GM21515 (cell line): ENCODE measurements around the gene AIF1.

Experiments used
- ATAC-seq: cut with Tn5 transposase; IDR thresholded peaks from one replicate; pipeline ENCODE4 v1.9.1; 2021; ENCODE audit not compliant: unreplicated experiment

AIF1 gene

GRCh38 chr6:31614684-31615578 lies at the start of gene AIF1:
AIF1 (plus strand) TSS chr6:31615234; CDS start chr6:31615330, 96 bp downstream.
- no peak for ATAC-seq

GRCh38 chr6:31567531-31568370 lies 47.3 kb upstream of the AIF1 start:
- ATAC-seq, result no peak

GRCh38 chr6:31568537-31568961 lies 46.5 kb upstream of the AIF1 start:
- ATAC-seq, result peak; percentile 59

- ATAC-seq, result no peak
Measured at GRCh38 chr6:31569861-31570536, 45.0 kb upstream of the AIF1 start.

- peak; percentile 35 for ATAC-seq
Measured at GRCh38 chr6:31572041-31572911, 42.8 kb upstream of the AIF1 start, which contains the start of gene LTA. LTA (plus strand) TSS chr6:31572289; CDS start chr6:31572743, 454 bp downstream.

- no peak for ATAC-seq
Measured at GRCh38 chr6:31573239-31574105, 41.6 kb upstream of the AIF1 start.

- ATAC-seq, result no peak
Measured at GRCh38 chr6:31574106-31575061, 40.6 kb upstream of the AIF1 start.

GRCh38 chr6:31575335-31575901 lies 39.6 kb upstream of the AIF1 start, which contains the start of gene TNF:
TNF (plus strand) TSS chr6:31575565; CDS start chr6:31575742, 177 bp downstream.
- ATAC-seq, result no peak

- ATAC-seq, result no peak
Measured at GRCh38 chr6:31575952-31576685, 38.9 kb upstream of the AIF1 start.

- ATAC-seq, result no peak
Measured at GRCh38 chr6:31576897-31577578, 38.0 kb upstream of the AIF1 start.

- ATAC-seq, result no peak
Measured at GRCh38 chr6:31577579-31577966, 37.5 kb upstream of the AIF1 start.

- no peak for ATAC-seq
Measured at GRCh38 chr6:31578184-31579118, 36.6 kb upstream of the AIF1 start.

- ATAC-seq, result no peak
Measured at GRCh38 chr6:31579119-31579505, 35.9 kb upstream of the AIF1 start.

- ATAC-seq, result no peak
Measured at GRCh38 chr6:31579546-31580437, 35.2 kb upstream of the AIF1 start.

- ATAC-seq, result no peak
Measured at GRCh38 chr6:31580438-31580740, 34.6 kb upstream of the AIF1 start.
